ENCODE data around the gene DGCR8.

DNA sequence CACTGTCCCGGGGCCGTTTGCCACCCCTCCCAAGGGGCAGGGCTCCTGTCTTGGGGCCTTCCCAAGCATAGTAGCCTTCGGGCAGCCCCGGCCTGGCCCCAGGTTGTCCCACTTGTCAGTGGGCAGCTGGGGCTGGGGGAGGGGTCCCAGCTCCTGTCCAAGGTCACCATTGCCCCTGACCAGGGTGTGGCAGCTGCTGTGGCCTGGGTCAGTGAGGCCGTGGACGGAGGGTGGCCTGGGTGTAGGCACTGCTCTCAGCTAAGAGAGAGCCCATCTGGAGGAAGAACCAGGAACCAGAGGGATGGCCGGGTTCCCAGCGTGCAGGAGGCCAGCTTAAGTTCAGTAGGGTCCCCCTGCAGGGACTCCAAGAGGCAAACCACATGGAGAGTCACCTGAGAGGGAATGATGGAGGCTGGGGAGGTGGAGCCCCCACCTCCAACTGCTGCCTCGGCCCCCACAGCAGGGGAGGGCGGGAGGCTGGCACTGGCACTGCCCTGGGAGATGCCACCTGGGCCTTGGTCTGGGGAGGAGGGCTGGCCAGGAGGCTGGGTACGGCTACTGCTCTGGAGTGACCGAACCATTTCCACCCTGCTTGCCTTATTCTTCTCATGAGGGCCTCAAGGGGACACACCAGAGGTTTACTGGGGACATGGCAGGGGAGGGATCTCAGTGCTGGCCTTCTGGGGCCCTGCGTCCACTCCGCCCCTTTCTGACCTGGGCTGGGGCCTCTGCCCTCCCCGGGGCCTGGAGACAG lies 77.6 kb downstream of the DGCR8 start:
- TF ChIP-seq, protein P1, sequence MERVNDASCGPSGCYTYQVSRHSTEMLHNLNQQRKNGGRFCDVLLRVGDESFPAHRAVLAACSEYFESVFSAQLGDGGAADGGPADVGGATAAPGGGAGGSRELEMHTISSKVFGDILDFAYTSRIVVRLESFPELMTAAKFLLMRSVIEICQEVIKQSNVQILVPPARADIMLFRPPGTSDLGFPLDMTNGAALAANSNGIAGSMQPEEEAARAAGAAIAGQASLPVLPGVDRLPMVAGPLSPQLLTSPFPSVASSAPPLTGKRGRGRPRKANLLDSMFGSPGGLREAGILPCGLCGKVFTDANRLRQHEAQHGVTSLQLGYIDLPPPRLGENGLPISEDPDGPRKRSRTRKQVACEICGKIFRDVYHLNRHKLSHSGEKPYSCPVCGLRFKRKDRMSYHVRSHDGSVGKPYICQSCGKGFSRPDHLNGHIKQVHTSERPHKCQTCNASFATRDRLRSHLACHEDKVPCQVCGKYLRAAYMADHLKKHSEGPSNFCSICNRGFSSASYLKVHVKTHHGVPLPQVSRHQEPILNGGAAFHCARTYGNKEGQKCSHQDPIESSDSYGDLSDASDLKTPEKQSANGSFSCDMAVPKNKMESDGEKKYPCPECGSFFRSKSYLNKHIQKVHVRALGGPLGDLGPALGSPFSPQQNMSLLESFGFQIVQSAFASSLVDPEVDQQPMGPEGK (CRISPR knock-in tag; IDR thresholded peaks at IDR 0.05; ENCODE audit: borderline replicate concordance) = no peak
- TF ChIP-seq RARB (CRISPR knock-in tag; IDR thresholded peaks at IDR 0.05) (no peak), ARNTL (CRISPR knock-in tag; IDR thresholded peaks at IDR 0.05; ENCODE audit: borderline replicate concordance, low read depth) (no peak), GLIS3 (CRISPR knock-in tag; IDR thresholded peaks at IDR 0.05) (no peak), BACH2 (CRISPR knock-in tag; IDR thresholded peaks at IDR 0.05; ENCODE audit: borderline replicate concordance) (no peak), ZFP30 (CRISPR knock-in tag; IDR thresholded peaks at IDR 0.05) (no peak), ZFP3 (CRISPR knock-in tag; IDR thresholded peaks at IDR 0.05) (no peak)
- TF ChIP-seq, protein P2, sequence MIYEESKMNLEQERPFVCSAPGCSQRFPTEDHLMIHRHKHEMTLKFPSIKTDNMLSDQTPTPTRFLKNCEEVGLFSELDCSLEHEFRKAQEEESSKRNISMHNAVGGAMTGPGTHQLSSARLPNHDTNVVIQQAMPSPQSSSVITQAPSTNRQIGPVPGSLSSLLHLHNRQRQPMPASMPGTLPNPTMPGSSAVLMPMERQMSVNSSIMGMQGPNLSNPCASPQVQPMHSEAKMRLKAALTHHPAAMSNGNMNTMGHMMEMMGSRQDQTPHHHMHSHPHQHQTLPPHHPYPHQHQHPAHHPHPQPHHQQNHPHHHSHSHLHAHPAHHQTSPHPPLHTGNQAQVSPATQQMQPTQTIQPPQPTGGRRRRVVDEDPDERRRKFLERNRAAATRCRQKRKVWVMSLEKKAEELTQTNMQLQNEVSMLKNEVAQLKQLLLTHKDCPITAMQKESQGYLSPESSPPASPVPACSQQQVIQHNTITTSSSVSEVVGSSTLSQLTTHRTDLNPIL (CRISPR knock-in tag; IDR thresholded peaks at IDR 0.05; ENCODE audit: low read depth) = no peak
- TF ChIP-seq, protein P3, sequence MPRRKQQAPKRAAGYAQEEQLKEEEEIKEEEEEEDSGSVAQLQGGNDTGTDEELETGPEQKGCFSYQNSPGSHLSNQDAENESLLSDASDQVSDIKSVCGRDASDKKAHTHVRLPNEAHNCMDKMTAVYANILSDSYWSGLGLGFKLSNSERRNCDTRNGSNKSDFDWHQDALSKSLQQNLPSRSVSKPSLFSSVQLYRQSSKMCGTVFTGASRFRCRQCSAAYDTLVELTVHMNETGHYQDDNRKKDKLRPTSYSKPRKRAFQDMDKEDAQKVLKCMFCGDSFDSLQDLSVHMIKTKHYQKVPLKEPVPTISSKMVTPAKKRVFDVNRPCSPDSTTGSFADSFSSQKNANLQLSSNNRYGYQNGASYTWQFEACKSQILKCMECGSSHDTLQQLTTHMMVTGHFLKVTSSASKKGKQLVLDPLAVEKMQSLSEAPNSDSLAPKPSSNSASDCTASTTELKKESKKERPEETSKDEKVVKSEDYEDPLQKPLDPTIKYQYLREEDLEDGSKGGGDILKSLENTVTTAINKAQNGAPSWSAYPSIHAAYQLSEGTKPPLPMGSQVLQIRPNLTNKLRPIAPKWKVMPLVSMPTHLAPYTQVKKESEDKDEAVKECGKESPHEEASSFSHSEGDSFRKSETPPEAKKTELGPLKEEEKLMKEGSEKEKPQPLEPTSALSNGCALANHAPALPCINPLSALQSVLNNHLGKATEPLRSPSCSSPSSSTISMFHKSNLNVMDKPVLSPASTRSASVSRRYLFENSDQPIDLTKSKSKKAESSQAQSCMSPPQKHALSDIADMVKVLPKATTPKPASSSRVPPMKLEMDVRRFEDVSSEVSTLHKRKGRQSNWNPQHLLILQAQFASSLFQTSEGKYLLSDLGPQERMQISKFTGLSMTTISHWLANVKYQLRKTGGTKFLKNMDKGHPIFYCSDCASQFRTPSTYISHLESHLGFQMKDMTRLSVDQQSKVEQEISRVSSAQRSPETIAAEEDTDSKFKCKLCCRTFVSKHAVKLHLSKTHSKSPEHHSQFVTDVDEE (CRISPR knock-in tag; IDR thresholded peaks at IDR 0.05) = no peak
- TF ChIP-seq, protein P4, sequence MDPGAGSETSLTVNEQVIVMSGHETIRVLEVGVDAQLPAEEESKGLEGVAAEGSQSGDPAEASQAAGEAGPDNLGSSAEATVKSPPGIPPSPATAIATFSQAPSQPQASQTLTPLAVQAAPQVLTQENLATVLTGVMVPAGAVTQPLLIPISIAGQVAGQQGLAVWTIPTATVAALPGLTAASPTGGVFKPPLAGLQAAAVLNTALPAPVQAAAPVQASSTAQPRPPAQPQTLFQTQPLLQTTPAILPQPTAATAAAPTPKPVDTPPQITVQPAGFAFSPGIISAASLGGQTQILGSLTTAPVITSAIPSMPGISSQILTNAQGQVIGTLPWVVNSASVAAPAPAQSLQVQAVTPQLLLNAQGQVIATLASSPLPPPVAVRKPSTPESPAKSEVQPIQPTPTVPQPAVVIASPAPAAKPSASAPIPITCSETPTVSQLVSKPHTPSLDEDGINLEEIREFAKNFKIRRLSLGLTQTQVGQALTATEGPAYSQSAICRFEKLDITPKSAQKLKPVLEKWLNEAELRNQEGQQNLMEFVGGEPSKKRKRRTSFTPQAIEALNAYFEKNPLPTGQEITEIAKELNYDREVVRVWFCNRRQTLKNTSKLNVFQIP (CRISPR knock-in tag; IDR thresholded peaks at IDR 0.05; ENCODE audit: borderline replicate concordance, low read depth) = no peak

Data from SK-N-SH treated with all-trans-retinoic acid at 6 μM for 48 hours (cell line).